ENCODE data around the gene GET3.

Gene GET3

DNA sequence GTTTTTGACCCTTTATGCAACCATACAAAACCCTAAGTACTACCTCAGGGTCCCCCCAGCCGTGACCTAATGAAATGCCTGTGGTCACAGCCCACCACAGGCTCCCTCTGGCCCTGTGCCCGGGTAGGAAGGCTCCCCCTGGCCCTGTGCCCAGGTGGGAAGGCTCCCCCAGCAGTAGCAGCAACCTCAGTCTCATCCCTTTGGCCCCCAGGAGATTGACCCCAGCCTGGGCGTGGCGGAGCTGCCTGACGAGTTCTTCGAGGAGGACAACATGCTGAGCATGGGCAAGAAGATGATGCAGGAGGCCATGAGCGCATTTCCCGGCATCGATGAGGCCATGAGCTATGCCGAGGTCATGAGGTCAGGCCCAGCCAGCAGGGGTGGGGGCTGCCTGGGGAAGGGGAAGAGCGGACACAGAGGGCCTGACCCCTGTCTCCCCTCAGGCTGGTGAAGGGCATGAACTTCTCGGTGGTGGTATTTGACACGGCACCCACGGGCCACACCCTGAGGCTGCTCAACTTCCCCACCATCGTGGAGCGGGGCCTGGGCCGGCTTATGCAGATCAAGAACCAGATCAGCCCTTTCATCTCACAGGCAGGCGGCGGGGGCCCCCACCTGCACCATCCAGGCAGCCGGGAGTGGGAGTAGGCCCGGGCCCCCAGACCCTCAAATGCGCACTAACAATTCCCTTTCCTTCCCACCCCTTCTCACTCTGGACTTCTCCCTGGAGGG, 8.0 kb downstream of the GET3 start:
- TF ChIP-seq, protein P1, sequence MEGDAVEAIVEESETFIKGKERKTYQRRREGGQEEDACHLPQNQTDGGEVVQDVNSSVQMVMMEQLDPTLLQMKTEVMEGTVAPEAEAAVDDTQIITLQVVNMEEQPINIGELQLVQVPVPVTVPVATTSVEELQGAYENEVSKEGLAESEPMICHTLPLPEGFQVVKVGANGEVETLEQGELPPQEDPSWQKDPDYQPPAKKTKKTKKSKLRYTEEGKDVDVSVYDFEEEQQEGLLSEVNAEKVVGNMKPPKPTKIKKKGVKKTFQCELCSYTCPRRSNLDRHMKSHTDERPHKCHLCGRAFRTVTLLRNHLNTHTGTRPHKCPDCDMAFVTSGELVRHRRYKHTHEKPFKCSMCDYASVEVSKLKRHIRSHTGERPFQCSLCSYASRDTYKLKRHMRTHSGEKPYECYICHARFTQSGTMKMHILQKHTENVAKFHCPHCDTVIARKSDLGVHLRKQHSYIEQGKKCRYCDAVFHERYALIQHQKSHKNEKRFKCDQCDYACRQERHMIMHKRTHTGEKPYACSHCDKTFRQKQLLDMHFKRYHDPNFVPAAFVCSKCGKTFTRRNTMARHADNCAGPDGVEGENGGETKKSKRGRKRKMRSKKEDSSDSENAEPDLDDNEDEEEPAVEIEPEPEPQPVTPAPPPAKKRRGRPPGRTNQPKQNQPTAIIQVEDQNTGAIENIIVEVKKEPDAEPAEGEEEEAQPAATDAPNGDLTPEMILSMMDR (IDR thresholded peaks at IDR 0.05; ENCODE audit: low read depth, low read length): no peak
- H3K4me3 ChIP-seq (ENCODE audit: low read depth, low read length): no peak overlapping the region

- H3K4me3 ChIP-seq (ENCODE audit: low read depth, low read length): no peak overlapping the region
- TF ChIP-seq, protein P1 (IDR thresholded peaks at IDR 0.05; ENCODE audit: low read depth, low read length): no peak
Measured at GRCh38 chr19:12748489-12748888, 11.2 kb downstream of the GET3 start.

- TF ChIP-seq, protein P1 (IDR thresholded peaks at IDR 0.05; ENCODE audit: low read depth, low read length): no peak
- no peak overlapping the region for H3K4me3 ChIP-seq (ENCODE audit: low read depth, low read length)
Measured at GRCh38 chr19:12749938-12750521, 12.7 kb downstream of the GET3 start.

- H3K4me3 ChIP-seq (ENCODE audit: low read depth, low read length): no peak overlapping the region
- TF ChIP-seq, protein P1 (IDR thresholded peaks at IDR 0.05; ENCODE audit: low read depth, low read length): no peak
Measured at GRCh38 chr19:12750851-12751250, 13.6 kb downstream of the GET3 start.

- no peak within 1 kb of the TSS for H3K4me3 ChIP-seq (ENCODE audit: low read depth, low read length)
- TF ChIP-seq, protein P1 (IDR thresholded peaks at IDR 0.05; ENCODE audit: low read depth, low read length): no peak
Measured at GRCh38 chr19:12751635-12752034, 14.3 kb downstream of the GET3 start, which contains the start of gene BEST2. TSS of gene BEST2 (plus strand) at chr19:12751791. CDS start at chr19:12752593, 802 bp downstream.

GRCh38 chr19:12752056-12752781, 14.9 kb downstream of the GET3 start:
- TF ChIP-seq, protein P1 (IDR thresholded peaks at IDR 0.05; ENCODE audit: low read depth, low read length): no peak
- H3K4me3 ChIP-seq (ENCODE audit: low read depth, low read length): no peak overlapping the region
